Stomach (tissue), 9 donors: ENCODE measurements around the gene TRIM52. TPM values are rescaled to one million over a fixed set of nuclear protein-coding genes. Genes with fewer than 3 reads are reported as not detected.

Experiments used
- DNase-seq, 2 donors: peaks; one replicate each; pipeline versions ENCODE4 v3.0.0 to v3.0.0-alpha.2; 2013 to 2019
- H3K27ac ChIP-seq, 5 donors: fragments of 200-600 bp in 4 of 5; sonication (generic) in 4 of 5; one replicate each; pipeline ENCODE4 v1.5.1; 2013 to 2019; ENCODE audit warnings: mild to moderate bottlenecking in 1 of 5, moderate library complexity in 1 of 5
- H3K27me3 ChIP-seq, 3 donors: fragments of 200-600 bp; sonication (generic); one replicate each; pipeline ENCODE4 v1.5.1; 2017 to 2019; ENCODE audit warnings: mixed run types in 1 of 3
- H3K36me3 ChIP-seq, 4 donors: fragments of 200-600 bp; sonication (generic); 1 replicate in 3 of 4; 2 replicates in 1 of 4; pipeline ENCODE4 v1.5.1; 2016 to 2019
- H3K4me1 ChIP-seq, 4 donors: fragments of 200-600 bp; sonication (generic); one replicate each; pipeline ENCODE4 v1.5.1; 2016 to 2019
- H3K4me3 ChIP-seq, 4 donors: fragments of 200-600 bp; sonication (generic) in 3 of 4; one replicate each; pipeline ENCODE4 v1.5.1; 2016 to 2019; ENCODE audit warnings: mild to moderate bottlenecking in 1 of 4
- H3K9me3 ChIP-seq, 4 donors: fragments of 200-600 bp; sonication (generic); one replicate each; pipeline ENCODE4 v1.5.1; 2016 to 2019
- EP300 ChIP-seq: sonication (generic); formaldehyde crosslinking; IDR thresholded peaks from one replicate; pipeline ENCODE4 v1.6.1; 2017; ENCODE audit warnings: antibody characterized with exemption
- POLR2A ChIP-seq, 4 donors: fragments of 450-650 bp; IDR thresholded peaks; one replicate each; pipeline ENCODE4 v1.6.1; 2016; ENCODE audit warnings: antibody characterized with exemption in 4 of 4, control low read depth in 2 of 4, mild to moderate bottlenecking in 1 of 4, moderate library complexity in 1 of 4
- POLR2AphosphoS5 ChIP-seq, 3 donors: sonication (generic); formaldehyde crosslinking; IDR thresholded peaks; one replicate each; pipeline ENCODE4 v1.6.1; 2016; ENCODE audit warnings: antibody characterized with exemption in 3 of 3
- WGBS, 5 donors: extraction: QIAGEN DNeasy Blood & Tissue Kit in 3 of 5; methylation state at CpG; one replicate each; pipeline versions ENCODE4 v1.1.5 to v1.1.7; 2013 to 2018; 5-methylcytosine and 5-hydroxymethylcytosine counted together
- intact Hi-C: fragments of 100-400 bp; cut with DNase I; formaldehyde crosslinking; loops from one replicate; pipeline ENCODE4 v1.15.1; 2023; ENCODE audit warnings: low total_unique reads
- polyA plus RNA-seq, 3 donors: library from polyadenylated mRNA; stranded (reverse); fragments of 200-250 nt; gene quantifications; one replicate each; pipeline ENCODE4 v1.2.3, GENCODE V29; 2013
- total RNA-seq, 5 donors: library from RNA; depleted of rRNA; stranded (reverse); fragments of >200 nt; gene quantifications; one replicate each; pipeline versions ENCODE4 v1.1.0 to v1.2.3, GENCODE V29; 2014 to 2016
- TF ChIP-seq, protein P1 (sequence below), 7 experiments: fragments of 450-650 bp in 4 of 7; fragments of 200-600 bp in 3 of 7; sonication (generic) in 3 of 7; IDR thresholded peaks; one replicate each; pipeline ENCODE4 v1.5.1; 2016 to 2019; ENCODE audit warnings: antibody characterized with exemption in 7 of 7, control low read depth in 2 of 7, mild to moderate bottlenecking in 1 of 7
- donor health status: healthy with polysubstance abuse.
- donor health status: Bipolar disorder and iron deficiency.
- donor health status: healthy.

Gene TRIM52
- total and polyA plus RNA-seq, 8 donors: 3.8 to 29.9 (median 12.5) TPM

- Histone ChIP-seq H3K36me3 (peaks cover 0 to 14% (median 13%) of the 10 kb centered on the region in 4 donors), H3K9me3 (no peaks in the 10 kb centered on the region), H3K4me1 (peaks cover 1 to 25% (median 18%) of the 10 kb centered on the region in 4 donors), H3K4me3 (no peak overlapping the region), H3K27me3 (no peaks in the 10 kb centered on the region), H3K27ac (no peak overlapping the region)
- WGBS, 5 donors: 74 to 85% (median 82%) methylated on average over 14 to 18 of the region's 18 CpGs
- TF ChIP-seq POLR2A (IDR thresholded peaks at IDR 0.05) (no peak), EP300 (no peak), POLR2AphosphoS5 (IDR thresholded peaks at IDR 0.05) (no peak)
- TF ChIP-seq, protein P1, sequence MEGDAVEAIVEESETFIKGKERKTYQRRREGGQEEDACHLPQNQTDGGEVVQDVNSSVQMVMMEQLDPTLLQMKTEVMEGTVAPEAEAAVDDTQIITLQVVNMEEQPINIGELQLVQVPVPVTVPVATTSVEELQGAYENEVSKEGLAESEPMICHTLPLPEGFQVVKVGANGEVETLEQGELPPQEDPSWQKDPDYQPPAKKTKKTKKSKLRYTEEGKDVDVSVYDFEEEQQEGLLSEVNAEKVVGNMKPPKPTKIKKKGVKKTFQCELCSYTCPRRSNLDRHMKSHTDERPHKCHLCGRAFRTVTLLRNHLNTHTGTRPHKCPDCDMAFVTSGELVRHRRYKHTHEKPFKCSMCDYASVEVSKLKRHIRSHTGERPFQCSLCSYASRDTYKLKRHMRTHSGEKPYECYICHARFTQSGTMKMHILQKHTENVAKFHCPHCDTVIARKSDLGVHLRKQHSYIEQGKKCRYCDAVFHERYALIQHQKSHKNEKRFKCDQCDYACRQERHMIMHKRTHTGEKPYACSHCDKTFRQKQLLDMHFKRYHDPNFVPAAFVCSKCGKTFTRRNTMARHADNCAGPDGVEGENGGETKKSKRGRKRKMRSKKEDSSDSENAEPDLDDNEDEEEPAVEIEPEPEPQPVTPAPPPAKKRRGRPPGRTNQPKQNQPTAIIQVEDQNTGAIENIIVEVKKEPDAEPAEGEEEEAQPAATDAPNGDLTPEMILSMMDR (IDR thresholded peaks at IDR 0.05): no peak
- intact Hi-C loops: no loop called here
- DNase-seq: no peak
These were observed 4.2 kb upstream of the TRIM52 start for GRCh38 chr5:181265092-181265671.

GRCh38 chr5:181263633-181264032 is 2.7 kb upstream of the TRIM52 start:
- peak overlapping the region in 3 of 5 donors; percentile 4 to 51 (median 46) for H3K27ac ChIP-seq
- H3K4me1 ChIP-seq: peaks cover 16 to 40% (median 33%) of the 10 kb centered on the region in 4 donors
- TF ChIP-seq POLR2AphosphoS5 (IDR thresholded peaks at IDR 0.05): peak in 1 of 3 donors; percentile 61
- no peak for TF ChIP-seq EP300
- TF ChIP-seq, protein P1 (IDR thresholded peaks at IDR 0.05): no peak
- peak in 1 of 2 donors; percentile 51 for DNase-seq
- intact Hi-C loops: no loop called here
- H3K27me3 ChIP-seq: no peaks in the 10 kb centered on the region
- WGBS, 5 donors: 30 to 70% (median 45%) methylated on average over 5 of the region's 5 CpGs
- H3K4me3 ChIP-seq: no peak overlapping the region
- no peaks in the 10 kb centered on the region for H3K9me3 ChIP-seq
- peaks cover 0 to 14% (median 13%) of the 10 kb centered on the region in 4 donors for H3K36me3 ChIP-seq

DNA sequence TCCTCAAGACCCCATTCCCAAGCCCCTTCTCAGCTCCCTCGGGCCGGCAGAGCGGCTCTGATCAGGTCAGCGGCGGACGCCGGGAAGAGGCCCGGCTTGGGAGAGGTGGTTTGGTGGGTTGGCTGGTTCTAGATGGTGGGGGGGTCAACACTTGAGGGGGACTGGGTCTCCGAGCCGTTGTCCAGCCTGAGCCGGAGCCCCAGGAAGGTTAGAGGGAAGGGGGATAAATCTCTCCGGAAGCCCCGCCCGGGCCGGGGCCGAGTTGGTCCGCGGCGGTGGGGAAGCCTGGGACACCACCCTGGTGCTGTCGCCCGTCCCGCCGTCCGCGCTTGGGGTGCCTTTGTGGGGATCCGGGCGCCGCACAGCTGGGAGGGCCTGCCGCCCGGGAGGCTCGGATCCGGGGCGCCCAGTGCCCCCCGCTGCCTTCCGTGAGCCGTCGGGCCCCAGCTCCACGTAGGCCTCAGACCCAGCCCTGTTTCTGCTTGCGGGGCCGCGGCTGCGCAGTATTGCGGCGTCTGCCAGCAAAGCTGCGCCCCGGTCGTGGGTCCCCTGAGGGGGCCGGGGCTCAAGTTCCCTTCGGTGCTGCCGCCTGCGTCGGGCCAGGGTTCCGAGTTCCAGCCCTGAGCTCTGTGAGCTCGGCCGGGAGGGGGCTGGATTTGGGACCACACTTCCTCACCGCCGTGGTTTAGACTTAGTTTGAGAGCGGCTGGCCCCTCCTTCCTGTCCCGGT is 542 bp upstream of the TRIM52 start:
- peak overlapping the region; percentile 85 to 92 (median 87) for H3K4me3 ChIP-seq
- no peaks in the 10 kb centered on the region for H3K27me3 ChIP-seq
- H3K9me3 ChIP-seq: no peaks in the 10 kb centered on the region
- peaks cover 0 to 24% (median 18%) of the 10 kb centered on the region in 4 donors for H3K36me3 ChIP-seq
- peak; percentile 72 to 90 for DNase-seq
- 0 to 1% (median 0%) methylated on average over 14 to 59 of the region's 59 CpGs for WGBS, 5 donors
- intact Hi-C loops: no loop called here
- peaks cover 35 to 55% (median 53%) of the 10 kb centered on the region in 4 donors for H3K4me1 ChIP-seq
- peak overlapping the region; percentile 98 to 100 (median 99) for H3K27ac ChIP-seq
- TF ChIP-seq POLR2AphosphoS5 (IDR thresholded peaks at IDR 0.05) (peak in 2 of 3 donors; percentile 57 to 72), EP300 (no peak), POLR2A (IDR thresholded peaks at IDR 0.05) (no peak)
- TF ChIP-seq, protein P1 (IDR thresholded peaks at IDR 0.05): no peak

- 1 to 2% (median 1%) methylated on average over 23 to 26 of the region's 26 CpGs for WGBS, 5 donors
- intact Hi-C loops: no loop called here
- H3K4me1 ChIP-seq: peaks cover 46 to 69% (median 60%) of the 10 kb centered on the region in 4 donors
- peak in 1 of 2 donors; percentile 18 for DNase-seq
- H3K27me3 ChIP-seq: no peaks in the 10 kb centered on the region
- peaks cover 0 to 34% (median 23%) of the 10 kb centered on the region in 4 donors for H3K36me3 ChIP-seq
- TF ChIP-seq EP300 (no peak), POLR2A (IDR thresholded peaks at IDR 0.05) (no peak), POLR2AphosphoS5 (IDR thresholded peaks at IDR 0.05) (no peak)
- TF ChIP-seq, protein P1 (IDR thresholded peaks at IDR 0.05): no peak
- no peaks in the 10 kb centered on the region for H3K9me3 ChIP-seq
- H3K27ac ChIP-seq: peak overlapping the region; percentile 98 to 100 (median 99)
- peak overlapping the region; percentile 85 to 92 (median 87) for H3K4me3 ChIP-seq
These were observed 796 bp downstream of the TRIM52 start for GRCh38 chr5:181259974-181260719.
